Lower leg skin (tissue), 4 donors: ENCODE data around the gene CTTN. TPM values are rescaled to one million over a fixed set of nuclear protein-coding genes. Genes with fewer than 3 reads are reported as not detected.

ENCODE experiments used
- DNase-seq, 2 donors: peaks; one replicate each; pipeline ENCODE4 v3.0.0-alpha.2; 2019; ENCODE audit warnings: low spot score in 2 of 2
- H3K4me3 ChIP-seq: fragments of 200-600 bp; sonication (generic); 2 replicates; pipeline ENCODE4 v1.5.1; 2017; ENCODE audit warnings: mild to moderate bottlenecking, low read depth; ENCODE audit not compliant: poor library complexity, severe bottlenecking
- CTCF ChIP-seq, 3 donors: fragments of 450-650 bp; IDR thresholded peaks; one replicate each; pipeline ENCODE4 v1.5.1; 2016; ENCODE audit warnings: antibody characterized with exemption in 3 of 3, mild to moderate bottlenecking in 3 of 3, moderate library complexity in 2 of 3
- POLR2A ChIP-seq, 2 donors: fragments of 450-650 bp; IDR thresholded peaks; one replicate each; pipeline ENCODE4 v1.6.1; 2016 to 2017; ENCODE audit warnings: antibody characterized with exemption in 2 of 2, mild to moderate bottlenecking in 1 of 2, moderate library complexity in 1 of 2
- WGBS, 2 donors: methylation state at CpG; one replicate each; pipeline ENCODE4 v1.1.5; 2018; 5-methylcytosine and 5-hydroxymethylcytosine counted together
- intact Hi-C: fragments of 100-400 bp; cut with DNase I; formaldehyde crosslinking; loops from one replicate; pipeline ENCODE4 v1.15.0; 2023; ENCODE audit warnings: low total_unique reads
- total RNA-seq, 4 donors: library from RNA; depleted of rRNA; stranded (reverse); fragments of >200 nt; gene quantifications; one replicate each; pipeline ENCODE4 v1.1.0, GENCODE V29; 2016

The CTTN gene
- total RNA-seq, 4 donors from 2014 or later, result 251 to 343 (median 288) TPM

- H3K4me3 ChIP-seq, result no peak overlapping the region
- intact Hi-C loops, result no loop called here
- WGBS, 2 donors, result 84 to 98% methylated on average over 2 of the region's 2 CpGs
- TF ChIP-seq POLR2A (IDR thresholded peaks at IDR 0.05) (no peak), CTCF (IDR thresholded peaks at IDR 0.05) (no peak)
- no peak for DNase-seq
Measured at GRCh38 chr11:70353329-70353728, 45.0 kb upstream of the CTTN start.

GRCh38 chr11:70353900-70354568 lies 44.3 kb upstream of the CTTN start:
- WGBS, 2 donors, result 90% methylated on average over 19 of the region's 19 CpGs
- no peak for DNase-seq
- TF ChIP-seq CTCF (IDR thresholded peaks at IDR 0.05) (no peak), POLR2A (IDR thresholded peaks at IDR 0.05) (no peak)
- intact Hi-C loops, result no loop called here
- no peak overlapping the region for H3K4me3 ChIP-seq

- no peak overlapping the region for H3K4me3 ChIP-seq
- TF ChIP-seq POLR2A (IDR thresholded peaks at IDR 0.05) (no peak), CTCF (IDR thresholded peaks at IDR 0.05) (no peak)
- no peak for DNase-seq
- intact Hi-C loops, result no loop called here
- 89 to 96% methylated on average over 2 of the region's 2 CpGs for WGBS, 2 donors
Measured at GRCh38 chr11:70354629-70355028, 43.7 kb upstream of the CTTN start.

- 87 to 89% methylated on average over 11 of the region's 11 CpGs for WGBS, 2 donors
- peak in 1 of 2 donors; percentile 32 for DNase-seq
- no peak for TF ChIP-seq POLR2A (IDR thresholded peaks at IDR 0.05)
- no peak for TF ChIP-seq CTCF (IDR thresholded peaks at IDR 0.05)
- intact Hi-C loops, result no loop called here
- H3K4me3 ChIP-seq, result no peak overlapping the region
Measured at GRCh38 chr11:70358753-70359152, 39.6 kb upstream of the CTTN start.

GRCh38 chr11:70359451-70360205 lies 38.7 kb upstream of the CTTN start:
- H3K4me3 ChIP-seq, result no peak overlapping the region
- WGBS, 2 donors, result 87 to 93% methylated on average over 8 of the region's 8 CpGs
- DNase-seq, result no peak
- intact Hi-C loops, result no loop called here
- no peak for TF ChIP-seq POLR2A (IDR thresholded peaks at IDR 0.05)
- TF ChIP-seq CTCF (IDR thresholded peaks at IDR 0.05), result no peak
